DND-41 (cell line): Measurements from ENCODE around the gene NUBP2.
A peak's percentile ranks its signal among the peaks of the same experiment; 100 is the strongest.

Experiments used
- EZH2 ChIP-seq: IDR thresholded peaks from 3 replicates; pipeline ENCODE4 v1.6.1; 2012; ENCODE audit warnings: borderline replicate concordance, low read depth, mild to moderate bottlenecking, moderate library complexity, low read length, inconsistent platforms; ENCODE audit not compliant: severe bottlenecking
- TF ChIP-seq, protein P1 (sequence below): IDR thresholded peaks from 2 replicates; pipeline ENCODE4 v1.5.1; 2012; ENCODE audit warnings: borderline replicate concordance, low read length, moderate library complexity, mild to moderate bottlenecking; ENCODE audit not compliant: poor library complexity, severe bottlenecking; ENCODE audit errors: extremely low read depth

DNA sequence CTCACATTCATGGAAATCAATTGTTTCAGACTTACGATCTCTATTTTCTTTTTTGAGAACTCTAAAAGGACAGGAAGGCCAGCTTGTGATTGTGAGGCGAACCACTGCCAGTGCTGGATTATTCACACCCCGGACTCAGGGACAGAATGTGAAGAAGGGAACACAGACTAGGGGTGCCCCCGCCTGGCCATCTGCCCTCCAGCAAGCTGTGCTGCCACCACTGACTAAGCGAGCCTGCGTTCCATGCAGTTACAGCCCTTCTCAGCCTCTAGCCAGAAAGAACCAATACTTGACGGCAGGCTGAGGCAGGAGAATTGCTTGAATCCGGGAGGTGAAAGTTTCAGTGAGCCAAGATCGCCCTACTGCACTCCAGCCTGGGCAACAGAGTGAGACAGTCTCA is 41.1 kb downstream of the NUBP2 start:
- TF ChIP-seq, protein P1, sequence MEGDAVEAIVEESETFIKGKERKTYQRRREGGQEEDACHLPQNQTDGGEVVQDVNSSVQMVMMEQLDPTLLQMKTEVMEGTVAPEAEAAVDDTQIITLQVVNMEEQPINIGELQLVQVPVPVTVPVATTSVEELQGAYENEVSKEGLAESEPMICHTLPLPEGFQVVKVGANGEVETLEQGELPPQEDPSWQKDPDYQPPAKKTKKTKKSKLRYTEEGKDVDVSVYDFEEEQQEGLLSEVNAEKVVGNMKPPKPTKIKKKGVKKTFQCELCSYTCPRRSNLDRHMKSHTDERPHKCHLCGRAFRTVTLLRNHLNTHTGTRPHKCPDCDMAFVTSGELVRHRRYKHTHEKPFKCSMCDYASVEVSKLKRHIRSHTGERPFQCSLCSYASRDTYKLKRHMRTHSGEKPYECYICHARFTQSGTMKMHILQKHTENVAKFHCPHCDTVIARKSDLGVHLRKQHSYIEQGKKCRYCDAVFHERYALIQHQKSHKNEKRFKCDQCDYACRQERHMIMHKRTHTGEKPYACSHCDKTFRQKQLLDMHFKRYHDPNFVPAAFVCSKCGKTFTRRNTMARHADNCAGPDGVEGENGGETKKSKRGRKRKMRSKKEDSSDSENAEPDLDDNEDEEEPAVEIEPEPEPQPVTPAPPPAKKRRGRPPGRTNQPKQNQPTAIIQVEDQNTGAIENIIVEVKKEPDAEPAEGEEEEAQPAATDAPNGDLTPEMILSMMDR, result peak; percentile 32
- TF ChIP-seq EZH2, result no peak
